Keratinocyte (primary cell): ENCODE data around the gene PIP4K2B. TPM values are rescaled to one million over a fixed set of nuclear protein-coding genes. Genes with fewer than 3 reads are reported as not detected.

Source experiments
- DNase-seq: peaks from one replicate; pipeline ENCODE4 v3.0.0-alpha.2; 2011; ENCODE audit warnings: low read depth, missing footprints, low spot score
- FAIRE-seq: peaks from 2 replicates; lab custom pipeline; 2011; peaks lifted over from hg19 to GRCh38; lab: Jason Lieb, UNC
- H2AFZ ChIP-seq: 2 replicates; pipeline ENCODE4 v1.6.0; 2012; ENCODE audit warnings: low read length, control low read depth, inconsistent platforms; ENCODE audit not compliant: control insufficient read depth
- H3K27ac ChIP-seq: 2 replicates; pipeline ENCODE4 v1.5.1; 2011; ENCODE audit warnings: low read length; ENCODE audit not compliant: control insufficient read depth, insufficient read depth
- H3K27me3 ChIP-seq: 3 replicates; pipeline ENCODE4 v1.6.0; 2011; ENCODE audit warnings: low read length; ENCODE audit not compliant: control insufficient read depth, insufficient read depth; ENCODE audit errors: extremely low read depth
- H3K36me3 ChIP-seq, 2 experiments: 2 replicates in 1 of 2; 3 replicates in 1 of 2; pipeline ENCODE4 v1.5.1; 2011; ENCODE audit warnings: low read length in 2 of 2, mild to moderate bottlenecking in 1 of 2; ENCODE audit not compliant: control insufficient read depth in 2 of 2, insufficient read depth in 2 of 2; ENCODE audit errors: extremely low read depth in 1 of 2
- H3K4me1 ChIP-seq: 3 replicates; pipeline ENCODE4 v1.5.1; 2011; ENCODE audit warnings: low read length; ENCODE audit not compliant: control insufficient read depth, insufficient read depth; ENCODE audit errors: extremely low read depth
- H3K4me2 ChIP-seq: 3 replicates; pipeline ENCODE4 v1.6.0; 2011; ENCODE audit warnings: low read depth, low read length; ENCODE audit not compliant: control insufficient read depth, insufficient read depth; ENCODE audit errors: extremely low read depth
- H3K4me3 ChIP-seq, 3 experiments: fragments of 200-600 bp in 1 of 3; sonication (generic) in 1 of 3; 2 replicates in 2 of 3; 3 replicates in 1 of 3; pipeline ENCODE4 v1.5.1; 2011 to 2016; ENCODE audit warnings: low read length in 3 of 3, mild to moderate bottlenecking in 3 of 3, control low read depth in 2 of 3, inconsistent platforms in 1 of 3, low read depth in 1 of 3, mixed read lengths in 1 of 3, mixed run types in 1 of 3, moderate library complexity in 1 of 3; ENCODE audit not compliant: control insufficient read depth in 2 of 3, insufficient read depth in 2 of 3; ENCODE audit errors: extremely low read depth in 1 of 3
- H3K79me2 ChIP-seq: 2 replicates; pipeline ENCODE4 v1.6.0; 2012; ENCODE audit warnings: low read length; ENCODE audit not compliant: control insufficient read depth, insufficient read depth
- H3K9ac ChIP-seq: 3 replicates; pipeline ENCODE4 v1.6.0; 2011; ENCODE audit warnings: low read length; ENCODE audit not compliant: control insufficient read depth, insufficient read depth; ENCODE audit errors: extremely low read depth
- H3K9me1 ChIP-seq: 3 replicates; pipeline ENCODE4 v1.6.0; 2011; ENCODE audit warnings: low read length; ENCODE audit not compliant: control insufficient read depth, insufficient read depth; ENCODE audit errors: extremely low read depth
- H3K9me3 ChIP-seq: 2 replicates; pipeline ENCODE4 v1.5.1; 2012; ENCODE audit warnings: low read depth, low read length; ENCODE audit not compliant: control insufficient read depth
- H4K20me1 ChIP-seq: 3 replicates; pipeline ENCODE4 v1.6.0; 2011; ENCODE audit warnings: low read length; ENCODE audit not compliant: control insufficient read depth, insufficient read depth; ENCODE audit errors: extremely low read depth
- EZH2 ChIP-seq: IDR thresholded peaks from one replicate; pipeline ENCODE4 v1.6.1; 2012; ENCODE audit warnings: inconsistent platforms, mild to moderate bottlenecking, low read length, moderate library complexity
- dilution Hi-C: fragments of 300-500 bp; cut with MboI; formaldehyde crosslinking; loops from one replicate; pipeline ENCODE4 v1.7.0; 2020; ENCODE audit warnings: low sequenced_read_pairs; ENCODE audit not compliant: extremely low pct_ligation_motif_present
- polyA plus RNA-seq, 5 experiments: library from polyadenylated mRNA; depleted of rRNA in 3 of 5; stranded (reverse) in 3 of 5; stranded (forward) in 1 of 5; unstranded in 1 of 5; fragments of >200 nt; gene quantifications; 1 replicate in 1 of 5; 2 replicates in 3 of 5; 3 replicates in 1 of 5; pipeline versions ENCODE4 v1.2.1 to v1.2.3, GENCODE V29; 2011 to 2012; ENCODE audit warnings: missing spikeins in 2 of 5, low read depth in 1 of 5, low replicate concordance in 1 of 5
- TF ChIP-seq, protein P1 (sequence below), 3 experiments: IDR thresholded peaks in 1 of 3; conservative IDR thresholded peaks in 1 of 3; optimal IDR thresholded peaks in 1 of 3; 2 replicates in 2 of 3; 3 replicates in 1 of 3; pipeline versions ENCODE3 to v1.5.1; 2011; ENCODE audit warnings: low read length in 3 of 3, mild to moderate bottlenecking in 3 of 3, moderate library complexity in 2 of 3, control low read depth in 1 of 3, inconsistent platforms in 1 of 3; ENCODE audit not compliant: insufficient read depth in 2 of 3; ENCODE audit errors: extremely low read depth in 1 of 3

The PIP4K2B gene
- polyA plus RNA-seq, 1 donor (not counting 4 experiments of a cell fraction or from before 2014, with no cell fraction given): 26.4 TPM

DNA sequence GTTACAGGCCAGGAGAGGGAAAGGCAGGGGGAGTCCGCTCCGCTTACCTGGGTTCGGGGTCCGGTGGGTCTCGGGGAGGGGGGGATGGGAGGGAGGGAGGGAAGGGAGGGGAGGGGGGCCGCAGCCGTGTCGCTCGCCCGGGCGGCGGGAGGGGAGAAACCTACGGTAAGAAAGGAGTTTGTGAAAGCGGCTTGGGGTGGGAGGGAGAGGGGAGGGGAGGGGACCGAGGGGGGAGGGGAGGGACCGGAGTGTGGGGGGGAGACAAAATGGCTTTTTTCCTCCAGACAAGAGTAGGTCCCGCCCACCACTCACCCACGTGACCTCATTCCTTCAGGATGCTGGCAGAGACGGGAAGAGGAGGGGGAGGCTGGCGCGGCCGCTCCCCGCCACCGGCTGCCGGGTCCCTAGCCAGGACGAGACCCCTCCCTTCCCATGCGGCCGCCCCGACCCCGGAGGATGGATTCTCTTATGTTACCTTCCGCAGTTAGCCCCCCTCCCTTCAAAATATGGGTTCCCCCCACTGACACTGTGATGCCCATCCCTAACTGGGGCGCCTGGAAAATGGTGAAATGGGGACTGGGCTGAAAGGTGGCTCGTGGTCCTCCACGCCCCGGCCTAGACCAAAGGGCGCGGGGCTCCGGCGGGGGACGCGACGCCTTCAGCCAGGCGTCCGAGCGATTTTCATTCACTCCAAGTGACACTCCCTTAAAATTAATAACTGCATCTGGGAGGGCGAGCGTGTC is 51.0 kb downstream of the PIP4K2B start, which contains the start of gene PCGF2:
TSS of gene PCGF2 (minus strand) at position 188 of the 743 bp plus-strand sequence. CDS start 7,934 bp downstream, outside the sequence.
- no peaks in the 10 kb centered on the region for H3K36me3 ChIP-seq
- H3K4me2 ChIP-seq: peak within 1 kb of the TSS; percentile 94
- no peak for FAIRE-seq
- H3K27ac ChIP-seq: peak within 1 kb of the TSS; percentile 63
- H4K20me1 ChIP-seq: peaks cover 2% of the 10 kb centered on the region
- DNase-seq: no peak
- TF ChIP-seq EZH2: no peak
- TF ChIP-seq, protein P1, sequence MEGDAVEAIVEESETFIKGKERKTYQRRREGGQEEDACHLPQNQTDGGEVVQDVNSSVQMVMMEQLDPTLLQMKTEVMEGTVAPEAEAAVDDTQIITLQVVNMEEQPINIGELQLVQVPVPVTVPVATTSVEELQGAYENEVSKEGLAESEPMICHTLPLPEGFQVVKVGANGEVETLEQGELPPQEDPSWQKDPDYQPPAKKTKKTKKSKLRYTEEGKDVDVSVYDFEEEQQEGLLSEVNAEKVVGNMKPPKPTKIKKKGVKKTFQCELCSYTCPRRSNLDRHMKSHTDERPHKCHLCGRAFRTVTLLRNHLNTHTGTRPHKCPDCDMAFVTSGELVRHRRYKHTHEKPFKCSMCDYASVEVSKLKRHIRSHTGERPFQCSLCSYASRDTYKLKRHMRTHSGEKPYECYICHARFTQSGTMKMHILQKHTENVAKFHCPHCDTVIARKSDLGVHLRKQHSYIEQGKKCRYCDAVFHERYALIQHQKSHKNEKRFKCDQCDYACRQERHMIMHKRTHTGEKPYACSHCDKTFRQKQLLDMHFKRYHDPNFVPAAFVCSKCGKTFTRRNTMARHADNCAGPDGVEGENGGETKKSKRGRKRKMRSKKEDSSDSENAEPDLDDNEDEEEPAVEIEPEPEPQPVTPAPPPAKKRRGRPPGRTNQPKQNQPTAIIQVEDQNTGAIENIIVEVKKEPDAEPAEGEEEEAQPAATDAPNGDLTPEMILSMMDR (optimal IDR thresholded peaks at IDR 0.05 in 1 of 3, IDR thresholded peaks at IDR 0.05 in 1 of 3, conservative IDR thresholded peaks at IDR 0.05 in 1 of 3; ENCODE audit: extremely low read depth in 1 of 3, insufficient read depth in 2 of 3, low read length in 3 of 3): no peak
- peak within 1 kb of the TSS; percentile 81 for H2AFZ ChIP-seq
- peaks cover 7% of the 10 kb centered on the region for H3K9me1 ChIP-seq
- H3K4me1 ChIP-seq: peaks cover 29% of the 10 kb centered on the region
- H3K79me2 ChIP-seq: peaks cover 47% of the 10 kb centered on the region
- H3K9ac ChIP-seq: peak within 1 kb of the TSS; percentile 89
- no peaks in the 10 kb centered on the region for H3K27me3 ChIP-seq
- dilution Hi-C loops: no loop called here
- no peaks in the 10 kb centered on the region for H3K9me3 ChIP-seq
- peak within 1 kb of the TSS; percentile 87 to 95 (median 90) for H3K4me3 ChIP-seq

GRCh38 chr17:38747463-38748148 is 51.8 kb downstream of the PIP4K2B start:
- TF ChIP-seq, protein P1 (optimal IDR thresholded peaks at IDR 0.05 in 1 of 3, IDR thresholded peaks at IDR 0.05 in 1 of 3, conservative IDR thresholded peaks at IDR 0.05 in 1 of 3; ENCODE audit: extremely low read depth in 1 of 3, insufficient read depth in 2 of 3, low read length in 3 of 3): peak in 1 of 3 experiments; percentile 35
- TF ChIP-seq EZH2: no peak
- Histone ChIP-seq H3K36me3 (no peaks in the 10 kb centered on the region), H3K9me1 (peaks cover 7% of the 10 kb centered on the region), H4K20me1 (peaks cover 2% of the 10 kb centered on the region), H3K4me2 (peak overlapping the region; percentile 94), H3K27ac (peak overlapping the region; percentile 63), H3K4me1 (peaks cover 34% of the 10 kb centered on the region), H3K9me3 (no peaks in the 10 kb centered on the region), H3K9ac (peak overlapping the region; percentile 89), H3K4me3 (peak overlapping the region; percentile 87 to 95 (median 90)), H3K27me3 (no peaks in the 10 kb centered on the region), H3K79me2 (peaks cover 46% of the 10 kb centered on the region), H2AFZ (peak overlapping the region; percentile 81)
- DNase-seq: no peak
- no peak for FAIRE-seq
- dilution Hi-C loops: no loop called here
